Endometrial microvascular endothelial cells (primary cell): ENCODE data around the gene UNKL. TPM values are rescaled to one million over a fixed set of nuclear protein-coding genes. Genes with fewer than 3 reads are reported as not detected.

Experiments
- in situ Hi-C: cut with HindIII; loops from 2 replicates; pipeline ENCODE4 v1.10.0; 2017; ENCODE audit warnings: low sequenced_read_pairs, low pct_unique_long_range_greater_than_20kb; ENCODE audit errors: inconsistent ontology term
- total RNA-seq: library from RNA; depleted of rRNA; stranded (reverse); fragments of >200 nt; gene quantifications from one replicate; pipeline ENCODE4 v1.2.3, GENCODE V29; 2015; ENCODE audit errors: inconsistent ontology term

Gene UNKL
- total RNA-seq, 1 donor from 2014 or later, result 9.8 TPM

- in situ Hi-C loops, result loop anchor here (25.0 kb wide), 1 partner anchor 98 kb away; the partner anchor contains the start of genes CLCN7, PTX4 and TELO2
Measured at GRCh38 chr16:1389762-1390161, 24.7 kb downstream of the UNKL start.

DNA sequence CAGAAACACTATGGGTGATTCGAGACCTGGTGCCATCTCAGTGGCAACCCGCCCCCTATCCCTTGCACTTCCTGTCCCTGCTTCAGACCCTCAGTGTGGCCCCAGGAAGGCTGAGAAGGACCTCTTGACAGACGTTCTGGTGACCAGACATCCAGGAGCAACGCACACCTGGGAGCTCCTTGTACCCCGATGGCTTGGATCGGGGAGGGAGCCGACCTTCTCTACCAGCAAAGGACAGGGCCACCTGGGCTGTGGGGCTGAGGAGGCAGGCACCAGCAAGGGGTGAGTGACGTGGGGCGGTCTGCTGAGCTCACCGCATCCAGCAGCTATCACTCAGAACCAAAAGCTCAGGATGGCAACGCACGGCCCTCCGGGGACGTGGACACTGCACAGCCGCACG is 27.2 kb downstream of the UNKL start:
- in situ Hi-C loops, result loop anchor here (25.0 kb wide), 1 partner anchor 100 kb away; the partner anchor contains the start of genes CLCN7, PTX4 and TELO2

- in situ Hi-C loops, result loop anchor here (25.0 kb wide), 1 partner anchor 102 kb away; the partner anchor contains the start of genes CLCN7, PTX4 and TELO2
Measured at GRCh38 chr16:1385232-1385631, 29.3 kb downstream of the UNKL start.

- in situ Hi-C loops, result loop anchor here (25.0 kb wide), 1 partner anchor 104 kb away; the partner anchor contains the start of genes CLCN7, PTX4 and TELO2
Measured at GRCh38 chr16:1383556-1383955, 30.9 kb downstream of the UNKL start.

DNA sequence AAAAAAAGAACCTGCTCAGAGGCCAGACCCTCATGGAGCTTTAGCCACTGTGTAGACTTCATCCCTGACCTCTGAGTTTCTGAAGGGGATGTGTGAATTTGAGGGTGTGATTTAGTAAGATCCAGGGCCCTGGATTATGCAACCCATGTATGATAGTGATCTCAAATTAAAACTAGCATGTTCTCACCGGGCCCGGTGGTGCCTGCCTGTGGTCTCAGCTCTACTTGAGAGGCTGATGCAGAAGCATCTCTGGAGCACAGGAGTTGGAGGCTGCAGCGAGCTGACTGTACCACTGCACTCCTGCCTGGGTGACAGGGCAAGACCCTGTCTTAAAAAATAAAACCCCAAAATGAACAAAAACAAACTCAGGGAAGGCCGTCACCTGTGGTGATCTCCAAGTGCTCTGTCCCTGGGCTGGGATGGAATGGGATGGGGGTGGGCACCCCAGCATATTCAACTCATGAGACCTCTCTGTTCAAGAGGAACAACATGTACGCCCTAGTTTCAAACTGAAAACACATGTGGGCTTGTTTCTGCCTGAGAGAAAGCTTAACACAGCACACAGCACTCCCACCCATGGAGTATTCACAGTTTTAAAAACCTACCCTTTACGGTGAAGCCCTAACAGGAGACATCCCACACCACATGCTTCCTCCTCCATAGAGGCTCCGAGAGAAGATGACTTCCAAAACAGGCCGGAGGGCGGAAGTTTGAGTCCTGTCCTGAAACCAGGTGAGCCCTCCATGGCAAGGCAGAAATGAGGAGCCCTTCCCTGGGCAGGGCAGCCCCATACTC is 32.7 kb downstream of the UNKL start:
- in situ Hi-C loops, result loop anchor here (25.0 kb wide), 1 partner anchor 105 kb away; the partner anchor contains the start of genes CLCN7, PTX4 and TELO2

DNA sequence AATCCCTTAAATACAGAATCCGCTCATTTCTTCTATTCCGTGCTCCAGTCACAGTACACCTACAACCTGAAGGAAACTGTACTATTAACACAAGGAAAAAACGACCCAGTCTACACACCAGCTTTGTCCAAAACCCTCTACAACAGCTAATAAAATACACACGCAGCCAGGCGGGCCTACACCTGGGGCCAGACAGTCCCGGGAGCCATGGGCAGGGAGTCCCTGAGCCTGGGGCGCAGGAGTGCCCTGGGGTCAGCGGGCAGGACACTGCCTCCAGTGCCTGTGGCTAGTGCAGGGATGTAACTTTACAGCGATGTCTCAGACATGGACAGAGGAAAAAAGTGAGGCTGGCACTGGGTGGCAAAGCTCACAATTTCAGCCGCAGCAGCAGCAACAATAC is 34.3 kb downstream of the UNKL start:
- in situ Hi-C loops, result loop anchor here (25.0 kb wide), 1 partner anchor 107 kb away; the partner anchor contains the start of genes CLCN7, PTX4 and TELO2

- in situ Hi-C loops, result loop anchor here (25.0 kb wide), 1 partner anchor 108 kb away; the partner anchor contains the start of genes CLCN7, PTX4 and TELO2
Measured at GRCh38 chr16:1379304-1380076, 35.0 kb downstream of the UNKL start.

DNA sequence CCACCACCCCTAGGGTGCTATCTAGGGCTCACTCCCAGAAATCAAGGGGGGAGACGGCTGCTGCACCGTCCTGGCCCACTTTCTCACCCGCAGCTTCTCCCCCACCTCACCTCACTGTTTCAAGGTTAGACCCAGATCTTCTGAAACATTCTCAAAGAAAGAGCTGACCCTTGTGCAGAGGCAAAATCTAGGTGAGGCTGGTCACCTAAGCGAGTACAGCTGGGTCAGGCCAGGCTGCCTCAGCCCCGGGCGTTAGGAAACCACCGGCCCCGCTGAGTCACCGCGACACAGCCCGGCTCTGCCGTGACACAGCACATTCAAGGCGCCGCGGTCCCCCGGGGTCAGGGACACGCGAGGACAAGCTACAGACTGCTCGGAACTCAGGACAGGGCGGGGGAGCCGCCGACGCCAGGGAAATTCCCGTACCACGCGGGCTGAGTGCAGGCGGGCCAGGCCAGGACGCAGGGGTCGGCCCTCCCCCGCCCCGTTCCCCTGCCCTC is 35.6 kb downstream of the UNKL start:
- in situ Hi-C loops, result loop anchor here (25.0 kb wide), 1 partner anchor 108 kb away; the partner anchor contains the start of genes CLCN7, PTX4 and TELO2

DNA sequence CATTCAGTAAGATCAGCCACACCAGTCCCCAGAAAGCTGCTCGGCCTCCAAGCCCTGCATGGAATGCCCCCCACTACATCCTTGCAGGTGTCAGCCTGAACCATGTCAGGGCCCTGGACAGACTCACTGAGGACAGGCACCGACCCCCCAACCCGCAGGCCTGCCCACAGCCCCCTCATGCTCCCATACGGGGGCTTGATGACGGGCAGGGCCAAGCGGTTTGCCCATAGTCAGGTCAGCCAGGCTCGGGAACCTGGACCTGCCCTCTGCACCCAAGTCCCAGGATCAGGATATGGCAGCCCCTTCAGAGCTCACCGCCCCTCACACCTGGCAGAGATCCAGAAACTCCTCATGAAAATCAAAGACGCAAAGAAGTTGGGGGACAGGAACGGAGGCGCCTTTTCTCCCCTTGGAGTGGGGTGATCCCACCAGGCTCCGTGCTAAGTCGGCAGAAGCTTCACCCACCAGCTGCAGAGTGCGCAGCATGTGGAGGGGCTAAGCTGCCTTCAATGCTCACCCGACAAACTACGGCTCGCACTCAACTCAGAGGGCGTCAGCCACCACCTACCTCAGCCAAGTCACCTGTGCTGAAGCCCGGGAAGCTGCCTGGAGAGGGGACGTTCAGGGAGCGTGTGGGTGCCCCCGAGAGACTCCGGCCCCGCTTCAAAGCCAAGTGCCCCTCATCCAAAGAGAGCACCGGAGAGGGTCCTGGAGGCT is 36.3 kb downstream of the UNKL start:
- in situ Hi-C loops, result loop anchor here (25.0 kb wide), 1 partner anchor 109 kb away; the partner anchor contains the start of genes CLCN7, PTX4 and TELO2

- in situ Hi-C loops, result loop anchor here (25.0 kb wide), 1 partner anchor 110 kb away; the partner anchor contains the start of genes CLCN7, PTX4 and TELO2
Measured at GRCh38 chr16:1377406-1378010, 37.0 kb downstream of the UNKL start.

GRCh38 chr16:1375741-1376410 is 38.6 kb downstream of the UNKL start:
- in situ Hi-C loops, result loop anchor here (25.0 kb wide), 1 partner anchor 111 kb away; the partner anchor contains the start of genes CLCN7, PTX4 and TELO2

- in situ Hi-C loops, result loop anchor here (25.0 kb wide), 1 partner anchor 112 kb away; the partner anchor contains the start of genes CLCN7, PTX4 and TELO2
Measured at GRCh38 chr16:1375298-1375640, 39.2 kb downstream of the UNKL start.

DNA sequence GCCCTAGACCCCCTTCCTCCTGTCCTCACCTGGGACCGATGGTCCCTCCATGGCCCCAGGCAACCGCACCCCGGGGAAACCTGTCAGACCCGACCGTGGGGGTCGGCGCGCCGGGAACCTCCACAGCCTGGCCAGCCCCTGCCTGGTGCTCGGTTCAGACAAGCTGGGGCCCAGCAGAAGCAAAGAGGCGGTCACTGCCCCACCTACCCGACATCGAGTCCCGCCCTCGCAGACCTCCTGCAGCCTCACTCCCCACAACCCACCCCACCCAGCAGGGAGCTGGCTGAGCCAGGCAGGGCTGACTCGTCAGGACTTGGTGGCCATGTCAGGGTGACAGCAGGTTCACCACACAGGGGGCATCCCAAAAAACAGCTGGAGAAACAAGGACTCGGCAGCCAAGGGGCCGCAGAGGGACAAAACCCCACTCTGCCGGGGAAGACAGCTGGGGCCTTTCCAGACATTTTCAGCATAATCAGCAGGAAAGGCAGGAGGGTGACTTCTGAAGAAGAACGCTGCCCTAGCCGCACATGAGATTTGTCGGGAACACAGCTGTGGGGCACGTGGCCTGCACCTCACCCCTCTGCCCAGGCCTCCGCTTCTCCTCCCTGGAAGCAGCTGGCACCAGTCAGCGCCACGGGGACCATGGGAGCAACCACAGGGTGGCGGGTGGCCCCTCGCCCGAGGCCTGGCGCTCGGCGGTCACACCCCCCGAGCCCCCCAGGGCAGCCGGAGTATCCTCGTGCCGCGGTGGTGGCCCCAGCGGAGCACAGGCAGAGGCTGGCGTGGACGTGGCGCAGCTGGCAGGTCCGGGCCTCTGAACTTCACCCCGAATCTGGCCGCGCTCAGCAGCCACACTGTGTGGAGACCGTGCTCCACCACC is 39.8 kb downstream of the UNKL start:
- in situ Hi-C loops, result loop anchor here (25.0 kb wide), 1 partner anchor 113 kb away; the partner anchor contains the start of genes CLCN7, PTX4 and TELO2

GRCh38 chr16:1372292-1372950 is 42.1 kb downstream of the UNKL start:
- in situ Hi-C loops, result no loop called here

DNA sequence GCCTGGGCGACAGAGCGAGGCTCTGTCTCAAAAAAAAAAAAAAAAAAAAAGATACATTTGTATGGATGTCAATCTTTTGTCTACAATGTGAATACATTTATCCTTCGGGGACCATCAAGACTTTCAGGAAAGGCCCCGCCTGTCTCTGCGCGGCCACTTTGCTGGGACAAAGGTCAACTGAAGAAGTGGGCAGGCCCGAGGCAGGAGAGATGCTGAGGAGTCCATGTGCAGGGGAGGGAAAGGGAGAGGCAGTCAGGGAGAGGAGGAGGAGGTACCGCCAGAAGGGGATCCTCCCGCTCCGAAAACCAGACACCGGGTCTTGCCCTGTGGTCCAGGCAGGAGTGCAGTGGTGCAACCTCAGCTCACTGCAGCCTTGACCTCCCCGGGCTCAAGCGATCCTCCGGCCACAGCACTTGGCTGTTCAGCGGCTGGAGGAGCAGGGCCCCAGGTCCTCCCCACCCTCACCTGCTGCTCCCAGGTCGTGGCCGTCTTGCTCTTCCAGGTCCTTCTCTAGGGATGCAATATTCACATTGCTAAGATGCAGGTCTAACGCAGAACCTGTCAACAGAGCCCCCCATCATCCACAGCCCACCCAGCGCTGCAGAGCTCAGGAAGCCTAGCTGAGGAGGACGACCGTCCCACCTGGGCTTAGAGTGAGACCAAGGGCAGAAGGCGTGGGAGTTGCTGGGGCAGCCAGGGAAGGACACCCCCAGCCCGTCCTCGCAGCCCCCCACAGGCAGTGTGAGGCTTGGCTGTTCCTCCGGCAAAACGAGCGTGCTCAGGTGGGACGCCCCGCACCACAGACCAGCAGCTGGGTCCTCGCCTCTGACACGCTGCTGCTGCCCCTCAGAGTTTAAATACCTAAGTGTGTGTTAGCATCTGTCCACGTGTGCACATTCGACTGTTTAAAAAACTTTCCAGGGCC is 43.2 kb downstream of the UNKL start:
- in situ Hi-C loops, result no loop called here
